CD4-positive, alpha-beta T cell (primary cell): Measurements from ENCODE around the gene ATXN2L. TPM values are rescaled to one million over a fixed set of nuclear protein-coding genes. Genes with fewer than 3 reads are reported as not detected.
A peak's percentile ranks its signal among the peaks of the same experiment; 100 is the strongest.

ENCODE experiments used
- ATAC-seq: fragments of 200-7000 bp; cut with Tn5 transposase; one replicate; pipeline ENCODE4 v1.10.0; 2022; ENCODE audit warnings: mild to moderate bottlenecking; ENCODE audit not compliant: poor library complexity
- CTCF ChIA-PET: fragments of 350-600 bp; sonication (Branson Sonifier 250); formaldehyde crosslinking; loops from one replicate; lab custom pipeline; 2021; ENCODE audit warnings: antibody characterized with exemption, inconsistent platforms; lab: Charles Lee
- POLR2A ChIA-PET: fragments of 350-600 bp; sonication (Branson Sonifier 250); formaldehyde crosslinking; loops from one replicate; lab custom pipeline; 2021; ENCODE audit warnings: antibody characterized with exemption, inconsistent platforms; lab: Charles Lee
- DNase-seq, 14 experiments: peaks; one replicate each; pipeline ENCODE4 v3.0.0-alpha.2; 2013 to 2020; ENCODE audit warnings: mixed read lengths in 2 of 14
- H3K27ac ChIP-seq, 2 donors: one replicate each; pipeline versions ENCODE4 v1.5.1 to v1.7.0; 2013; ENCODE audit warnings: low read length in 2 of 2, low read depth in 1 of 2, mild to moderate bottlenecking in 1 of 2
- H3K27me3 ChIP-seq, 2 experiments: 1 replicate in 1 of 2; 2 replicates in 1 of 2; pipeline versions ENCODE4 v1.6.1 to v1.7.0; 2013; ENCODE audit warnings: low read length in 2 of 2, control low read depth in 1 of 2, mild to moderate bottlenecking in 1 of 2, moderate library complexity in 1 of 2; ENCODE audit not compliant: insufficient read depth in 2 of 2, control insufficient read depth in 1 of 2
- H3K36me3 ChIP-seq: one replicate; pipeline ENCODE4 v1.6.1; 2013; ENCODE audit warnings: low read length, control low read depth; ENCODE audit not compliant: insufficient read depth
- H3K4me1 ChIP-seq: one replicate; pipeline ENCODE4 v1.6.1; 2013; ENCODE audit warnings: low read length, control low read depth; ENCODE audit not compliant: insufficient read depth
- H3K4me3 ChIP-seq: one replicate; pipeline ENCODE4 v1.5.1; 2013; ENCODE audit warnings: mild to moderate bottlenecking, low read length, moderate library complexity
- H3K9me3 ChIP-seq, 2 experiments: 1 replicate in 1 of 2; 2 replicates in 1 of 2; pipeline versions ENCODE4 v1.6.1 to v1.7.0; 2013; ENCODE audit warnings: low read length in 2 of 2, mild to moderate bottlenecking in 2 of 2, control low read depth in 1 of 2, moderate library complexity in 1 of 2; ENCODE audit not compliant: control insufficient read depth in 1 of 2, insufficient read depth in 1 of 2
- H3K27ac Mint-ChIP-seq: one replicate; pipeline ENCODE4 v1.8.0; 2020; ENCODE audit warnings: mixed read lengths
- H3K27me3 Mint-ChIP-seq: one replicate; pipeline ENCODE4 v1.8.0; 2021; ENCODE audit warnings: mixed read lengths
- H3K36me3 Mint-ChIP-seq: one replicate; pipeline ENCODE4 v1.8.0; 2021; ENCODE audit warnings: low read depth, mixed read lengths
- H3K4me1 Mint-ChIP-seq: one replicate; pipeline ENCODE4 v1.8.0; 2021; ENCODE audit warnings: low read depth, mixed read lengths
- H3K4me3 Mint-ChIP-seq: one replicate; pipeline ENCODE4 v1.8.0; 2020; ENCODE audit warnings: mild to moderate bottlenecking, mixed read lengths
- H3K9me3 Mint-ChIP-seq: one replicate; pipeline ENCODE4 v1.8.0; 2020; ENCODE audit warnings: mixed read lengths
- intact Hi-C, 2 experiments: fragments of 100-400 bp; cut with DNase I in 1 of 2; cut with micrococcal nuclease in 1 of 2; formaldehyde crosslinking; loops; one replicate each; pipeline versions ENCODE4 v1.15.1 to v1.9.0; 2023 to 2025; cut with DNase I, micrococcal nuclease
- total RNA-seq, 174 experiments: library from RNA in 2 of 174; stranded (reverse) in 2 of 174; gene quantifications; one replicate each; pipeline ENCODE4 v1.2.3 and lab custom pipeline; 2021 to 2026
- TF ChIP-seq, protein P1 (sequence below): fragments of 200-600 bp; IDR thresholded peaks from one replicate; pipeline ENCODE4 v1.8.0; 2022; ENCODE audit warnings: antibody characterized with exemption, mild to moderate bottlenecking

Gene ATXN2L
- total RNA-seq, 2 experiments from 2014 or later, result 292 to 304 TPM

DNA sequence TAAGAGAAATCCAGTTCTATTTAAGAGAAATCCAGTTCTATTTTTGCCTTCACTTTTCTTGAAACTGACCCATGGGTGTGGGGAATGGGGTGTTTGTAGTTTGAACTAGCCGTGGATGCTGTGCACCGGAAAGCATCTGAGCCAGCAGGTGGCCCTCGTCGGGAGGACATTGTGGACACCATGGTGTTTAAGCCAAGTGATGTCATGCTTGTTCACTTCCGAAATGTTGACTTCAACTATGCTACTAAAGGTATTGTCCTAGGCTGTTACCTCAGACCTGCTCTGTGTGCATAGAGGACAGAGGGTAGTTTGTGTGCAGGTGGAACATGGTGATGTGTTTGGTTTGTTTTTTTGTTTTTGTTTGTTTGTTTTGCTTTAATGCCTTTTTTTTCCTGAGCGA, 3.3 kb downstream of the ATXN2L start:
- intact Hi-C loops, result loop anchor here in 1 of 2 experiments (10.0 kb wide), 1 partner anchor 1169 kb away; the partner anchor contains the start of genes HIRIP3 and INO80E
- DNase-seq (no peak), ATAC-seq (no peak)
- Histone ChIP-seq H3K9me3 (no peaks in the 10 kb centered on the region), H3K27ac (no peak overlapping the region), H3K27me3 (no peaks in the 10 kb centered on the region), H3K4me3 (no peak overlapping the region), H3K36me3 (peaks cover 62% of the 10 kb centered on the region), H3K4me1 (peaks cover 31% of the 10 kb centered on the region)
- Mint-ChIP-seq H3K4me1 (peaks cover 46% of the 10 kb centered on the region), H3K4me3 (peak overlapping the region; percentile 100), H3K27me3 (no peaks in the 10 kb centered on the region), H3K9me3 (no peaks in the 10 kb centered on the region), H3K27ac (peak overlapping the region; percentile 58), H3K36me3 (peaks cover 80% of the 10 kb centered on the region)
- ChIA-PET POLR2A (interaction anchor here (1.0 kb wide), 1 partner anchor 12 kb away, joined by 3 read pairs; no protein-coding TSS in a partner anchor), CTCF (interaction anchor here (1.2 kb wide), 1 partner anchor 20 kb away, joined by 3 read pairs; the partner anchor contains the start of gene TUFM)
- TF ChIP-seq, protein P1, sequence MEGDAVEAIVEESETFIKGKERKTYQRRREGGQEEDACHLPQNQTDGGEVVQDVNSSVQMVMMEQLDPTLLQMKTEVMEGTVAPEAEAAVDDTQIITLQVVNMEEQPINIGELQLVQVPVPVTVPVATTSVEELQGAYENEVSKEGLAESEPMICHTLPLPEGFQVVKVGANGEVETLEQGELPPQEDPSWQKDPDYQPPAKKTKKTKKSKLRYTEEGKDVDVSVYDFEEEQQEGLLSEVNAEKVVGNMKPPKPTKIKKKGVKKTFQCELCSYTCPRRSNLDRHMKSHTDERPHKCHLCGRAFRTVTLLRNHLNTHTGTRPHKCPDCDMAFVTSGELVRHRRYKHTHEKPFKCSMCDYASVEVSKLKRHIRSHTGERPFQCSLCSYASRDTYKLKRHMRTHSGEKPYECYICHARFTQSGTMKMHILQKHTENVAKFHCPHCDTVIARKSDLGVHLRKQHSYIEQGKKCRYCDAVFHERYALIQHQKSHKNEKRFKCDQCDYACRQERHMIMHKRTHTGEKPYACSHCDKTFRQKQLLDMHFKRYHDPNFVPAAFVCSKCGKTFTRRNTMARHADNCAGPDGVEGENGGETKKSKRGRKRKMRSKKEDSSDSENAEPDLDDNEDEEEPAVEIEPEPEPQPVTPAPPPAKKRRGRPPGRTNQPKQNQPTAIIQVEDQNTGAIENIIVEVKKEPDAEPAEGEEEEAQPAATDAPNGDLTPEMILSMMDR, result no peak

DNA sequence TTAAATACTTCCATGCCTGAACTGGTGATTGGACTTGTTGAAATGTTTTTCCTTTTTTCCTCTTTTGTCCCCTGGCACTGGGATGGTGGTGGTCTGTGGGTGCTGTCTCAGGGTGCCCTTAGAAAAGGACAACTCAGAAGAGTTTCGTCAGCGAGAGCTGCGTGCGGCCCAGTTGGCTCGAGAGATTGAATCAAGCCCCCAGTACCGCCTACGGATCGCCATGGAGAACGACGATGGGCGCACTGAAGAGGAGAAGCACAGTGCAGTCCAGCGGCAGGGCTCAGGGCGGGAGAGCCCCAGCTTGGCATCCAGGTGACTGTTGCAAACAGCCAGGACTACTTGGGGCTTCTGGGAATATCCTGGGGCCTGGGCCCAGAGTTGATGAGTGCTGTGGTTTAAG, 6.9 kb downstream of the ATXN2L start:
- no peak overlapping the region for H3K4me3 ChIP-seq
- H3K9me3 Mint-ChIP-seq, result no peaks in the 10 kb centered on the region
- H3K36me3 Mint-ChIP-seq, result peaks cover 94% of the 10 kb centered on the region
- peaks cover 31% of the 10 kb centered on the region for H3K4me1 Mint-ChIP-seq
- ATAC-seq (no peak), DNase-seq (no peak)
- H3K9me3 ChIP-seq, result no peaks in the 10 kb centered on the region
- no peak overlapping the region for H3K27ac ChIP-seq
- peaks cover 19% of the 10 kb centered on the region for H3K4me1 ChIP-seq
- intact Hi-C loops, result loop anchor here in 1 of 2 experiments (10.0 kb wide), 1 partner anchor 1165 kb away; the partner anchor contains the start of genes HIRIP3 and INO80E
- H3K36me3 ChIP-seq, result peaks cover 99% of the 10 kb centered on the region
- ChIA-PET POLR2A (no interaction called here), CTCF (no interaction called here)
- TF ChIP-seq, protein P1, result no peak
- H3K27me3 Mint-ChIP-seq, result no peaks in the 10 kb centered on the region
- no peaks in the 10 kb centered on the region for H3K27me3 ChIP-seq
- no peak overlapping the region for H3K4me3 Mint-ChIP-seq
- no peak overlapping the region for H3K27ac Mint-ChIP-seq

DNA sequence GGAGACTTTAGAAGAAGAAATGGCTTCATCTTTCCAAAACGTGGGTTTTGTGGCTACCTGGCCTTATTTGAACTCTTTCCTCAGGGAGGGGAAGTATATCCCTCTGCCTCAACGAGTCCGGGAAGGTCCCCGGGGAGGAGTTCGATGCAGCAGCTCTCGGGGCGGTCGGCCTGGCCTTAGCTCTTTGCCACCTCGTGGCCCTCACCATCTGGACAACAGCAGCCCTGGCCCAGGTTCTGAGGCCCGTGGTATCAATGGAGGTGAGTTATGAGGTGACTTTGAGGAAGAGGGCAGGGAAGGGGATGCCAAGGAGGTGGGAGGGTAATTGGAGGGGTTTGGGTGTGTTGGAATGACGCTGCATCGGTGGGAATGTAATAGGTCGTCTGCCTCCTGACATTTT, 7.7 kb downstream of the ATXN2L start:
- Histone ChIP-seq H3K27ac (no peak overlapping the region), H3K9me3 (no peaks in the 10 kb centered on the region), H3K4me3 (no peak overlapping the region), H3K4me1 (peaks cover 11% of the 10 kb centered on the region), H3K36me3 (peaks cover 100% of the 10 kb centered on the region), H3K27me3 (no peaks in the 10 kb centered on the region)
- CTCF ChIA-PET, result no interaction called here
- ATAC-seq (no peak), DNase-seq (no peak)
- intact Hi-C loops, result no loop called here
- Mint-ChIP-seq H3K9me3 (no peaks in the 10 kb centered on the region), H3K4me3 (no peak overlapping the region), H3K27me3 (no peaks in the 10 kb centered on the region), H3K36me3 (peaks cover 96% of the 10 kb centered on the region), H3K4me1 (peaks cover 23% of the 10 kb centered on the region), H3K27ac (no peak overlapping the region)
- TF ChIP-seq, protein P1, result no peak
- POLR2A ChIA-PET, result interaction anchor here (1.0 kb wide), 1 partner anchor 12 kb away, joined by 3 read pairs; no protein-coding TSS in a partner anchor
